HEK293 (cell line): ENCODE data around the gene FFAR1.

Experiments
- GLIS2 ChIP-seq: fragments of 450-650 bp; formaldehyde crosslinking; IDR thresholded peaks from 2 replicates; pipeline ENCODE4 v1.5.1; 2016; ENCODE audit warnings: missing biosample characterization, missing genetic modification characterization
- REPIN1 ChIP-seq: fragments of 450-650 bp; formaldehyde crosslinking; IDR thresholded peaks from 2 replicates; pipeline ENCODE4 v1.5.1; 2017; ENCODE audit warnings: missing biosample characterization, missing genetic modification characterization, low read depth
- TSHZ1 ChIP-seq: fragments of 450-650 bp; formaldehyde crosslinking; IDR thresholded peaks from 2 replicates; pipeline ENCODE4 v1.5.1; 2016; ENCODE audit warnings: missing biosample characterization, missing genetic modification characterization, borderline replicate concordance
- YY2 ChIP-seq: fragments of 450-650 bp; formaldehyde crosslinking; IDR thresholded peaks from 2 replicates; pipeline ENCODE4 v1.5.1; 2016; ENCODE audit warnings: missing biosample characterization, missing genetic modification characterization
- ZBTB7A ChIP-seq: fragments of 450-650 bp; formaldehyde crosslinking; IDR thresholded peaks from 2 replicates; pipeline ENCODE4 v1.5.1; 2016; ENCODE audit warnings: low read depth, missing biosample characterization, missing genetic modification characterization
- ZEB2 ChIP-seq: fragments of 450-650 bp; formaldehyde crosslinking; IDR thresholded peaks from 2 replicates; pipeline ENCODE4 v1.5.1; 2016; ENCODE audit warnings: missing biosample characterization, missing genetic modification characterization
- ZNF211 ChIP-seq: fragments of 450-650 bp; formaldehyde crosslinking; IDR thresholded peaks from 2 replicates; pipeline ENCODE4 v1.5.1; 2016; ENCODE audit warnings: low read depth, missing biosample characterization, missing genetic modification characterization
- ZNF274 ChIP-seq, 2 experiments: fragments of 200-500 bp in 1 of 2; fragments of 450-650 bp in 1 of 2; sonication (Bioruptor generic) in 1 of 2; formaldehyde crosslinking in 1 of 2; IDR thresholded peaks; 2 replicates each; pipeline versions ENCODE4 v1.5.1 to v1.6.1; 2014 to 2016; ENCODE audit warnings: borderline replicate concordance in 1 of 2, inconsistent platforms in 1 of 2, low read length in 1 of 2, missing biosample characterization in 1 of 2, missing genetic modification characterization in 1 of 2
- ZNF292 ChIP-seq: fragments of 450-650 bp; formaldehyde crosslinking; IDR thresholded peaks from 2 replicates; pipeline ENCODE4 v1.5.1; 2016; ENCODE audit warnings: low read depth, missing biosample characterization, missing genetic modification characterization, borderline replicate concordance
- ZNF362 ChIP-seq: fragments of 450-650 bp; formaldehyde crosslinking; IDR thresholded peaks from 2 replicates; pipeline ENCODE4 v1.5.1; 2016; ENCODE audit warnings: missing biosample characterization, missing genetic modification characterization
- ZNF37A ChIP-seq: fragments of 450-650 bp; IDR thresholded peaks from 2 replicates; pipeline ENCODE4 v1.5.1; 2018; ENCODE audit warnings: missing biosample characterization, missing genetic modification characterization
- ZNF530 ChIP-seq: fragments of 450-650 bp; formaldehyde crosslinking; IDR thresholded peaks from 2 replicates; pipeline ENCODE4 v1.5.1; 2016; ENCODE audit warnings: low read depth, missing biosample characterization, missing genetic modification characterization

GRCh38 chr19:35363711-35364425 lies 16.2 kb downstream of the FFAR1 start:
- TF ChIP-seq YY2: no peak
- no peak for TF ChIP-seq ZNF211 (tag by site-specific recombination)
- TF ChIP-seq TSHZ1 (tag by site-specific recombination): no peak
- TF ChIP-seq REPIN1 (tag by site-specific recombination): no peak
- TF ChIP-seq ZNF362: no peak
- no peak for TF ChIP-seq ZNF292 (tag by site-specific recombination)
- no peak for TF ChIP-seq GLIS2 (tag by site-specific recombination)
- TF ChIP-seq ZNF274 (IDR thresholded peaks at IDR 0.05; ENCODE audit: low read length): no peak
- no peak for TF ChIP-seq ZNF274 (tag by site-specific recombination; IDR thresholded peaks at IDR 0.05; ENCODE audit: borderline replicate concordance)
- TF ChIP-seq ZNF37A (tag by site-specific recombination): no peak
- no peak for TF ChIP-seq ZNF530 (tag by site-specific recombination)
- TF ChIP-seq ZEB2 (tag by site-specific recombination): no peak
- no peak for TF ChIP-seq ZBTB7A
